ENCODE data around the gene SLC25A4.

DNA sequence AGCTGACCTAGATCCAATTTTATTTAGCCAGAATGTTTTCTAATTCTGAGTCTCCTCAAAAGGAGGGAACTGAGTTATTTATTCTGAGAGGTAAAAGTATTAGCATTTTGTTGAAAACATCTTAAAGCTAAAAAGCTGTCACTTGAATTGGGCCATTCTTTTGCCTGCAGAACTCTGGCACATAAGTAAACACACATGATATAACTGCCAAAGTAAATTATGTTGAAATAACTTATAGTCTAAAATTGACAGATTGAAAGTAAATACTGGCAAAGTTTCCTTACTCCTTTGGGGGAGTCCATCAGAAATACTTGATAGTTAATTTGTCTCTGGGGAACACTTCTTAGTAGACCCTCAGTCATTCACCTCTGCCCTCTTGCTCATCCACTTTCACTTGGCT lies 38.3 kb upstream of the SLC25A4 start:
- TF ChIP-seq POLR2A (IDR thresholded peaks at IDR 0.05; ENCODE audit: low read length) (no peak), GATA1 (IDR thresholded peaks at IDR 0.05; ENCODE audit: low read depth, low read length) (no peak)
